ENCODE measurements around the gene GK.

GRCh38 chrX:30706216-30706775 lies 53.1 kb downstream of the GK start:
- TF ChIP-seq CTCF (IDR thresholded peaks at IDR 0.05) (no peak), IRF2 (CRISPR knock-in tag; IDR thresholded peaks at IDR 0.05; ENCODE audit: borderline replicate concordance, low read depth) (no peak), FOXP1 (CRISPR knock-in tag; IDR thresholded peaks at IDR 0.05; ENCODE audit: borderline replicate concordance) (no peak), TP53 (CRISPR knock-in tag; IDR thresholded peaks at IDR 0.05) (no peak), ATF6 (CRISPR knock-in tag; IDR thresholded peaks at IDR 0.05) (no peak)
